ENCODE data around the gene ZBTB46. TPM values are rescaled to one million over a fixed set of nuclear protein-coding genes. Genes with fewer than 3 reads are reported as not detected.

Gene ZBTB46
- total RNA-seq, 1 experiment from 2014 or later, result 1.0 TPM

GRCh38 chr20:63828951-63829350 lies 2.1 kb downstream of the ZBTB46 start:
- no peak for DNase-seq (ENCODE audit: low read depth, low spot score)
- in situ Hi-C loops (cut with HindIII; ENCODE audit: low pct_unique_long_range_greater_than_20kb, low sequenced_read_pairs), result no loop called here

DNA sequence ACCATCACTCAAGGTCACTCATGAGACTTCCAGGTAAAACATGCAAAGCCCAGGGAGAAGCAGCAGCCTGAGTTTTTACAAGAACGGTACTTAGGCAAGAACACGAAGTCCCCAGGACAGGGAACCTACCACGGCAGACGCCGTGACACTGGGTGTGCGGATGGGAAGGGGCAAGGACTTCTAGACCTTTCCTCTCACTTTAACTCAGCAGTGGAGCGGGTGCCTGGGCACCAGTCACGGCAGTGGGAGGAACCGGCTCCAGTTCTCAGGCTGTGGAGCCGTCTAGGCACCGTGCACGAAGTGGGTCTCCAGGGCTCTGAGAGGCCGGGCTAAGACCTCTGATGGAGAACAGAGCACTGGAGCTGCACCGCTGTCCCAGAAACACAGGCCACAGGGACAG lies 2.5 kb downstream of the ZBTB46 start:
- in situ Hi-C loops (cut with HindIII; ENCODE audit: low pct_unique_long_range_greater_than_20kb, low sequenced_read_pairs), result no loop called here

GRCh38 chr20:63828124-63828523 lies 2.9 kb downstream of the ZBTB46 start:
- in situ Hi-C loops (cut with HindIII; ENCODE audit: low pct_unique_long_range_greater_than_20kb, low sequenced_read_pairs), result no loop called here
- no peak for DNase-seq (ENCODE audit: low read depth, low spot score)

More for the DNA sequence above, 2.5 kb downstream of the ZBTB46 start:
- DNase-seq (ENCODE audit: low read depth, low spot score), result no peak

- in situ Hi-C loops (cut with HindIII; ENCODE audit: low pct_unique_long_range_greater_than_20kb, low sequenced_read_pairs), result no loop called here
Measured at GRCh38 chr20:63826753-63827152, 4.3 kb downstream of the ZBTB46 start.

GRCh38 chr20:63825331-63826118 lies 5.5 kb downstream of the ZBTB46 start:
- in situ Hi-C loops (cut with HindIII; ENCODE audit: low pct_unique_long_range_greater_than_20kb, low sequenced_read_pairs), result no loop called here

More at GRCh38 chr20:63826753-63827152, 4.3 kb downstream of the ZBTB46 start:
- no peak for DNase-seq (ENCODE audit: low read depth, low spot score)

GRCh38 chr20:63823691-63824311 lies 7.3 kb downstream of the ZBTB46 start:
- in situ Hi-C loops (cut with HindIII; ENCODE audit: low pct_unique_long_range_greater_than_20kb, low sequenced_read_pairs), result no loop called here

More at GRCh38 chr20:63825331-63826118, 5.5 kb downstream of the ZBTB46 start:
- no peak for DNase-seq (ENCODE audit: low read depth, low spot score)

DNA sequence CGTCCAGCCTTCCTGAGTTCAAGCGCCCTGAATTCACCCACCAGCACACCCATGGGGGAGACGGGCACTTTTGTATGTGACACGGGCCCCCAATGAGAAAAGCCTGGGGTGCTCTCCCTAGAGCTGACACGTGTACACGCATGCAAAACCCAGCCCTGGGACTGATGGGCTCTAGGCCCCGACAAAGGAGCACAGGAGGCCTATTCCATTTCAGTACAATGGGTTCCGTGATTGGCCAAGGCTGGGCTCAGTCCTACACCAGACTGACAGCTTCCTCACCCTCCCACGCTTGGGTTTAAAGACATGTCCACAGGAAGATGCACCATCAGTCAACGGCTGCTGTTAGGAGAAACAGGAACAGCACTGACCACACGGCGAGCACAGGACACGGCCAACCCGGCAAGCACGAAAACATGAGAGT lies 8.8 kb downstream of the ZBTB46 start:
- no peak for DNase-seq (ENCODE audit: low read depth, low spot score)
- in situ Hi-C loops (cut with HindIII; ENCODE audit: low pct_unique_long_range_greater_than_20kb, low sequenced_read_pairs), result no loop called here

More at GRCh38 chr20:63823691-63824311, 7.3 kb downstream of the ZBTB46 start:
- no peak for DNase-seq (ENCODE audit: low read depth, low spot score)

- no peak for DNase-seq (ENCODE audit: low read depth, low spot score)
- in situ Hi-C loops (cut with HindIII; ENCODE audit: low pct_unique_long_range_greater_than_20kb, low sequenced_read_pairs), result no loop called here
Measured at GRCh38 chr20:63821811-63822210, 9.3 kb downstream of the ZBTB46 start.

DNA sequence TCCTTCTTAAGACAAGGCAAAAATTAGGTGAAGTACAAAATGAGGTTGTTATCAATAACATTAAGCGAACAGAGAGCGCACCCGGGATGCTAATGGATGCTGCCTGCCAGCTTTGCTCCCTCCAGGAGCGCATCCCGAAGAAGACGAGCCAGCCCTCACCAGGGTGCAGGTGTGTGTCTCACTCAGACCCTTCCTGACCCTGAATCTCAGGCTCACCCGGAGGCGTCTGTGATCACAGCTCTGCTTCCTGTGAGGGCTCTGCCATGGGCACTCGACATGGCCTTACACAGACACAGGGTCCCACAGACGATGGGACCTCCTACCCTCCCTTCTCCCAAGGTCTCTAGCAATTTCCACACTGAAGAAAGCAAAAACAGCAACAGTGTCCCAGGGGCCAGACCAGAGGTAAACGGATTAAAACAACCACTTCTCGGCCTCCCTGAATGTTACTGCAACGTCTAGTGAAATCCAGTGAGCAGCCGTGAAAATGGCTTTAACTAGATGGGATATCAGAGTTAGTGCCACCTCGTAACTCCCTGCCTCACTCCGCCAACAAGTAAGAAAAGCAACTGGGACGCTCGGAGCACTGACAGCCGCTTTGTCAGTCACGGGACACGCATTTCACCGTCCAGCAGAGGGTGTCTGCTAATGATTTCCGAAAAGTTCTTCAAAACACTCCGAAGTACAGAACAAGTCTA lies 11.7 kb downstream of the ZBTB46 start:
- peak; percentile 34 for DNase-seq (ENCODE audit: low read depth, low spot score)
- in situ Hi-C loops (cut with HindIII; ENCODE audit: low pct_unique_long_range_greater_than_20kb, low sequenced_read_pairs), result no loop called here

DNA sequence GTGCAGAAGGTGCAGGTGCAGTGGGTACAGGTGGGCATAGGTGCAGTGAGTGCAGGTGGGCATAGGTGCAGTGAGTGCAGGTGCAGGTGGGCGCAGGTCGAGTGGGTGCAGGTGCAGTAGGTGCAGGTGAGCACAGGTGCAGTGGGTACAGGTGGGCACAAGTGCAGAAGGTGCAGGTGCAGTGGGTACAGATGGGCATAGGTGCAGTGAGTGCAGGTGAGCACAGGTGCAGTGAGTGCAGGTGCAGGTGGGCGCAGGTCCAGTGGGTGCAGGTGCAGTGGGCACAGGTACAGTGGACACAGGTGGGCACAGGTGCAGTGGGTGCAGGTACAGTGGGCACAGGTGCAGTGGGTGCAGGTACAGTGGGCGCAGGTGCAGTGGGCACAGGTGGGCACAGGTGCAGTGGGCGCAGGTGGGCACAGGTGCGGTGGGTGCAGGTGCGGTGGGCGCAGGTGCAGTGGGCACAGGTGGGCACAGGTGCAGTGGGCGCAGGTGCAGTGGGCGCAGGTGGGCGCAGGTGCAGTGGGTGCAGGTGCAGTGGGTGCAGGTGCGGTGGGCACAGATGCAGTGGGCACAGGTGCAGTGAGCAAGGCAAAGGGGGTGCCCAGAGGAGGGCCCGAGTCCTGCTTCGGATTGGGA lies 15.3 kb downstream of the ZBTB46 start:
- in situ Hi-C loops (cut with HindIII; ENCODE audit: low pct_unique_long_range_greater_than_20kb, low sequenced_read_pairs), result no loop called here
- no peak for DNase-seq (ENCODE audit: low read depth, low spot score)

DNA sequence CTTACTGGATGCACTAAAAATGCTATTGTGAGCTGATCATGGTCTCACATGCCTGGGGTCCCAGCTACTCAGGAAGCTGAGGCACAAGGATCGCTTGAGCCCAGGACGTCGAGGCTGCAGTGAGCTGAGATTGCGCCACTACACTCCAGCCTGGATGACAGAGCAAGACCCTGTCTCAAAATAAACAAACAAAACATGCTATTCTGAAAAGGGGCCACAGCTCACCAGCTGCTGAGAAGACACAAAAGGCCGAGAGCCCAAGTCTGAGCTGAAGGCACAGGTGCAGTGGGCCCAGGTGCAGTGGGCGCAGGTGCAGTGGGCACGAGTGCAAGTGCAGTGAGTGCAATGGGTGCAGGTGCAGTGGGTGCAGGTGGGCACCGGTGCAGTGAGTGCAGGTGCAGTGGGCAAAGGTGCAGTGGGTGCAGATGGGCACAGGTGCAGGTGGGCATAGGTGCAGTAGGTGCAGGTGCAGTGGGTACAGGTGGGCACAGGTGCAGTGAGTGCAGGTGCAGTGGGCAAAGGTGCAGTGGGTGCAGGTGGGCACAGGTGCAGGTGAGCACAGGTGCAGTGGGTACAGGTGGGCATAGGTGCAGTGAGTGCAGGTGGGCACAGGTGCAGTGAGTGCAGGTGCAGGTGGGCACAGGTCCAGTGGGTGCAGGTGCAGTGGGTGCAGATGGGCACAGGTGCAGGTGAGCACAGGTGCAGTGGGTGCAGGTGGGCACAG lies 16.0 kb downstream of the ZBTB46 start:
- no peak for DNase-seq (ENCODE audit: low read depth, low spot score)
- in situ Hi-C loops (cut with HindIII; ENCODE audit: low pct_unique_long_range_greater_than_20kb, low sequenced_read_pairs), result no loop called here

- in situ Hi-C loops (cut with HindIII; ENCODE audit: low pct_unique_long_range_greater_than_20kb, low sequenced_read_pairs), result no loop called here
- no peak for DNase-seq (ENCODE audit: low read depth, low spot score)
Measured at GRCh38 chr20:63811491-63811875, 19.6 kb downstream of the ZBTB46 start.

DNA sequence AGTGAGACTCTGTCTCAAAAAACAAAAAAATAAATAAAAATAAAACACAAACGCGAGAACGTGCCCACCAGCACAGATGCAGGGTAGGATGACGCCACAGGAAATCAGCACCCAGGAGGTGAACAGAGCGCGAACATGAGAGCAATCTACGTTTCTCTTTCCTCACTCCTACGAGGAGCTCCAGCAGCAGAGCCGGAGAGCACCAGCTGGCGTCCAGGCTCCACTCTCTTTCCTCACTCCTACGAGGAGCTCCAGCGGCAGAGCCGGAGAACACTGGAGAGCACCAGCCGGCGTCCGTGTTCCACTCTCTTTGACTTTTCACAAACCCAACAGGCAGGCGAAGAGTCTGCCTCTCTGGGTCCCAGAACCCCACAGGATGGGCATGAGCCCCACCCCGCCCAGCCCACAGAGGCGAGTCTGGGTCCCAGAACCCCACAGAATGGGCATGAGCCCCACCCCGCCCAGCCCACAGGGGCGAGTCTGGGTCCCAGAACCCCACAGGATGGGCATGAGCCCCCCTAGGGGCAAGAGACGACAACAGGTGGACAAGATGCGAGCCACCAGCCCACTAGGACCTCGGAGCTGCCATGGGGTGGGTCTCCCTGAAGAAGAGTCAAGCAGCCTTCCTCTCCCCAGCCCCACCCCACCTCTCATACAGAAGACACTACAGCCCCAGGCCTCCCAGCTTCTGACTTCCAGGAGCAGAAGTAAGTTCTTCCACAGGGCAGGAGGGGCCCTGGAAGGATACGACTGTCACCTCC lies 20.2 kb downstream of the ZBTB46 start:
- in situ Hi-C loops (cut with HindIII; ENCODE audit: low pct_unique_long_range_greater_than_20kb, low sequenced_read_pairs), result no loop called here
- no peak for DNase-seq (ENCODE audit: low read depth, low spot score)

GRCh38 chr20:63809856-63810255 lies 21.2 kb downstream of the ZBTB46 start:
- no peak for DNase-seq (ENCODE audit: low read depth, low spot score)
- in situ Hi-C loops (cut with HindIII; ENCODE audit: low pct_unique_long_range_greater_than_20kb, low sequenced_read_pairs), result no loop called here

DNA sequence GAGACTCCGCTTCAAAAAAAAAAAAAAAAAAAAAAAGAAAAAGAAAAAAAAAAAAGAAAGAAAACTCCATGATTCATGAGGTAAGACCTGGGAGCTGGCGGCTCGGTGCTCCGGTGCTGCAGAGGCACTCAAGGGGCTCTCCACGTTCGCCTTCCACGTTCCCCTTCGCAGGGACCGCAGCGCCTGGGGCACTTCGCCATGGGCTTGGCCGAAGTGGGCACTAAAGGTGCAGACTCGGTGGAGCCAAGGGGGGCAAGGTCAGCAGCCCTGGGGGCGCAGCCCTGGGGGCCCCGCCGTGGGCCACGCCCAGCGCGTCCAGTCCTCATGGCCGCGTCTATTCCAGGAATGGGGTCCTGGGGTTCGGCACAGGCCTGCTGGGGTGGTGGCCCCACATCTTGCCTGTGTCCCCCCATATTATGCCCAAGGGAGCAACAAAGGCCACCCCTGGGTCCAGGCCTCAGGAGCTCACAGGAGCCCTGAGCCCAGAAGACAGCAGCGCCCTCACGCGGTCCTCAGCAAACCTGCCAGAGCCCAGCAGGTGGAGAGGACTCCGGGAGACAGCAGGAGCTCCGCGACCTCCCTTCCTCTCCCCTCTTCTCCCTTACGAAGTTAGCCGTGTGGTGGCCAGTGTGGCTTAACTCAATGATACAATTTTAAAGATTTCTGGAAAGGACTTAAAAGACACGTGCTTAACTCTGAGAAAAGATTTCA lies 21.9 kb downstream of the ZBTB46 start:
- in situ Hi-C loops (cut with HindIII; ENCODE audit: low pct_unique_long_range_greater_than_20kb, low sequenced_read_pairs), result no loop called here
- no peak for DNase-seq (ENCODE audit: low read depth, low spot score)

DNA sequence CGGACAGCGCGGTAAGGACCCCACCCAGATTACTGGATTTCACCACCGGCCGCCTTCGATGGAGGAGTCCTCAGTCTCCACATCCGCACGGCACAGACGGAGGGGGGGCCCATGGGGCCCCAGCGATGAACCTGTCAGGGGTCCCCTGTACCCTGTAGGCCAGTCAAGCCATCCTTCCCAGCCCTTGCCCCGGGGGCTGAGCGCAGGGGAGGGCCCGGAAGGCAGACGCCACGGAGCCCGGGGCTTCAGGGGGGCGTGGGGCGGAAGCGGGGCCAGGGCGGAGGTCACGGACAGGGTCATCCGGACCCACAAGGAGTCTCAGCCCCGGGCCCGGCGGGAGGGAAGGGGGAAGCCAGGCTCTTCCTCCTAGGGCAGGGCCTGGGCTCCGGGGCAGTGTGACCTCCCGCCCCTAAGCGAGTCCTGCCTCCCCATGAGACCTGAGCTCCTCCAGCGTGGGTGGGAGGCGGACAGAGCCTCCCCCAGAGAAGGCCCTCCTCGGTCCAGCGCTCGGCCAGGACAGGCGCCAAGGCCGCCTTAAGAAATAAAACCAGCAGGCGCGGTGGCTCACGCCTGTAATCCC lies 22.8 kb downstream of the ZBTB46 start:
- in situ Hi-C loops (cut with HindIII; ENCODE audit: low pct_unique_long_range_greater_than_20kb, low sequenced_read_pairs), result no loop called here
- DNase-seq (ENCODE audit: low read depth, low spot score), result no peak

Measured in SK-MEL-5 (cell line).